Panc1 (cell line): Measurements from ENCODE around the gene INHBB. TPM values are rescaled to one million over a fixed set of nuclear protein-coding genes. Genes with fewer than 3 reads are reported as not detected.

Experiments
- ATAC-seq: fragments of 200-7000 bp; cut with Tn5 transposase; 2 replicates; pipeline ENCODE4 v1.9.1; 2020; ENCODE audit warnings: mild to moderate bottlenecking, moderate library complexity
- BruUV-seq: library from RNA; stranded (reverse); fragments of 400-500 nt; replicated peaks from 2 replicates; lab custom pipeline; 2021; lab: Mats Ljungman, UMichigan
- CTCF ChIA-PET: fragments of 300-600 bp; sonication (Branson Sonifier 250); formaldehyde crosslinking; loops from one replicate; lab custom pipeline; 2022; ENCODE audit warnings: antibody characterized with exemption; lab: Charles Lee
- POLR2A ChIA-PET: fragments of 300-600 bp; sonication (Branson Sonifier 250); formaldehyde crosslinking; loops from one replicate; lab custom pipeline; 2022; ENCODE audit warnings: antibody characterized with exemption; lab: Charles Lee
- DNase-seq: peaks from one replicate; pipeline ENCODE4 v3.0.0-alpha.2; 2010; ENCODE audit warnings: low read depth, low spot score
- H3K27ac ChIP-seq: 2 replicates; pipeline ENCODE4 v1.5.1; 2011; ENCODE audit warnings: mild to moderate bottlenecking, low read length, inconsistent platforms
- H3K27me3 ChIP-seq: fragments of 200-500 bp; sonication (Bioruptor generic); 2 replicates; pipeline ENCODE4 v1.6.0; 2014; ENCODE audit warnings: low read length, inconsistent platforms; ENCODE audit not compliant: control insufficient read depth, insufficient read depth
- H3K36me3 ChIP-seq: fragments of 200-500 bp; sonication (Bioruptor generic); 2 replicates; pipeline ENCODE4 v1.5.1; 2014; ENCODE audit warnings: inconsistent platforms, mild to moderate bottlenecking, low read length, moderate library complexity; ENCODE audit not compliant: control insufficient read depth, insufficient read depth
- H3K4me1 ChIP-seq: 2 replicates; pipeline ENCODE4 v1.5.1; 2011; ENCODE audit warnings: inconsistent platforms, mild to moderate bottlenecking, low read length, moderate library complexity; ENCODE audit not compliant: control insufficient read depth, insufficient read depth
- H3K4me3 ChIP-seq, 2 experiments: 2 replicates each; pipeline ENCODE4 v1.5.1; 2011 to 2012; ENCODE audit warnings: low read depth in 2 of 2, low read length in 2 of 2, mild to moderate bottlenecking in 2 of 2, inconsistent platforms in 1 of 2, moderate library complexity in 1 of 2
- H3K9me3 ChIP-seq: fragments of 200-500 bp; sonication (Bioruptor generic); 2 replicates; pipeline ENCODE4 v1.5.1; 2014; ENCODE audit warnings: low read depth, mild to moderate bottlenecking, inconsistent platforms, low read length, moderate library complexity; ENCODE audit not compliant: control insufficient read depth, insufficient read depth
- CTCF ChIP-seq: fragments of 450-650 bp; IDR thresholded peaks from 2 replicates; pipeline ENCODE4 v1.5.1; 2017; ENCODE audit warnings: mild to moderate bottlenecking
- POLR2AphosphoS5 ChIP-seq: IDR thresholded peaks from 2 replicates; pipeline ENCODE4 v1.6.1; 2012; ENCODE audit warnings: mild to moderate bottlenecking, low read depth, low read length, moderate library complexity
- SIN3A ChIP-seq: IDR thresholded peaks from 2 replicates; pipeline ENCODE4 v1.6.1; 2012; ENCODE audit warnings: low read depth, mild to moderate bottlenecking, low read length, moderate library complexity, borderline replicate concordance; ENCODE audit not compliant: insufficient read depth
- TCF7L2 ChIP-seq: IDR thresholded peaks from 2 replicates; pipeline ENCODE4 v1.6.1; 2011; ENCODE audit warnings: mild to moderate bottlenecking, low read depth, low read length, inconsistent platforms
- in situ Hi-C: cut with HindIII; loops from 2 replicates; pipeline ENCODE4 v1.10.0; 2016; ENCODE audit warnings: low sequenced_read_pairs, low pct_unique_long_range_greater_than_20kb
- intact Hi-C: fragments of 100-400 bp; cut with micrococcal nuclease; formaldehyde crosslinking; loops from one replicate; pipeline ENCODE4 v1.10.0; 2022; ENCODE audit not compliant: unreplicated experiment
- total RNA-seq: library from RNA; stranded (reverse); gene quantifications from one replicate; pipeline ENCODE4 v1.2.1, GENCODE V29; 2021; ENCODE audit not compliant: unreplicated experiment
- TF ChIP-seq, protein P1 (sequence below), 2 experiments: IDR thresholded peaks; 2 replicates each; pipeline ENCODE4 v1.6.1; 2011 to 2012; ENCODE audit warnings: low read depth in 2 of 2, control low read depth in 1 of 2, low read length in 1 of 2, mild to moderate bottlenecking in 1 of 2, moderate library complexity in 1 of 2; ENCODE audit not compliant: insufficient read depth in 1 of 2

The INHBB gene
- total RNA-seq, 1 experiment from 2014 or later: 38.2 TPM

- ATAC-seq: no peak
- Histone ChIP-seq H3K4me3 (no peak overlapping the region), H3K9me3 (no peaks in the 10 kb centered on the region), H3K27ac (no peak overlapping the region), H3K36me3 (no peaks in the 10 kb centered on the region), H3K4me1 (peaks cover 7% of the 10 kb centered on the region; the same call in 1 of the 2 replicates), H3K27me3 (no peaks in the 10 kb centered on the region)
- BruUV-seq: no TSS peak
- CTCF ChIA-PET: no interaction called here
- TF ChIP-seq, protein P1, sequence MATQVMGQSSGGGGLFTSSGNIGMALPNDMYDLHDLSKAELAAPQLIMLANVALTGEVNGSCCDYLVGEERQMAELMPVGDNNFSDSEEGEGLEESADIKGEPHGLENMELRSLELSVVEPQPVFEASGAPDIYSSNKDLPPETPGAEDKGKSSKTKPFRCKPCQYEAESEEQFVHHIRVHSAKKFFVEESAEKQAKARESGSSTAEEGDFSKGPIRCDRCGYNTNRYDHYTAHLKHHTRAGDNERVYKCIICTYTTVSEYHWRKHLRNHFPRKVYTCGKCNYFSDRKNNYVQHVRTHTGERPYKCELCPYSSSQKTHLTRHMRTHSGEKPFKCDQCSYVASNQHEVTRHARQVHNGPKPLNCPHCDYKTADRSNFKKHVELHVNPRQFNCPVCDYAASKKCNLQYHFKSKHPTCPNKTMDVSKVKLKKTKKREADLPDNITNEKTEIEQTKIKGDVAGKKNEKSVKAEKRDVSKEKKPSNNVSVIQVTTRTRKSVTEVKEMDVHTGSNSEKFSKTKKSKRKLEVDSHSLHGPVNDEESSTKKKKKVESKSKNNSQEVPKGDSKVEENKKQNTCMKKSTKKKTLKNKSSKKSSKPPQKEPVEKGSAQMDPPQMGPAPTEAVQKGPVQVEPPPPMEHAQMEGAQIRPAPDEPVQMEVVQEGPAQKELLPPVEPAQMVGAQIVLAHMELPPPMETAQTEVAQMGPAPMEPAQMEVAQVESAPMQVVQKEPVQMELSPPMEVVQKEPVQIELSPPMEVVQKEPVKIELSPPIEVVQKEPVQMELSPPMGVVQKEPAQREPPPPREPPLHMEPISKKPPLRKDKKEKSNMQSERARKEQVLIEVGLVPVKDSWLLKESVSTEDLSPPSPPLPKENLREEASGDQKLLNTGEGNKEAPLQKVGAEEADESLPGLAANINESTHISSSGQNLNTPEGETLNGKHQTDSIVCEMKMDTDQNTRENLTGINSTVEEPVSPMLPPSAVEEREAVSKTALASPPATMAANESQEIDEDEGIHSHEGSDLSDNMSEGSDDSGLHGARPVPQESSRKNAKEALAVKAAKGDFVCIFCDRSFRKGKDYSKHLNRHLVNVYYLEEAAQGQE (IDR thresholded peaks at IDR 0.05; ENCODE audit: insufficient read depth in 1 of 2, low read depth in 2 of 2, low read length in 1 of 2): no peak
- TF ChIP-seq TCF7L2 (no peak), CTCF (no peak), POLR2AphosphoS5 (no peak), SIN3A (no peak)
- intact Hi-C loops (no loop called here), in situ Hi-C loops (no loop called here)
- POLR2A ChIA-PET: no interaction called here
- DNase-seq: no peak
Measured at GRCh38 chr2:120388222-120389035, 42.5 kb downstream of the INHBB start.

- no peak overlapping the region for H3K27ac ChIP-seq
- intact Hi-C loops: no loop called here
- no peak for TF ChIP-seq POLR2AphosphoS5
- TF ChIP-seq, protein P1 (IDR thresholded peaks at IDR 0.05; ENCODE audit: insufficient read depth in 1 of 2, low read depth in 2 of 2, low read length in 1 of 2): no peak
- no peak for TF ChIP-seq SIN3A
- TF ChIP-seq CTCF: no peak
- H3K27me3 ChIP-seq: no peaks in the 10 kb centered on the region
- H3K36me3 ChIP-seq: no peaks in the 10 kb centered on the region
- in situ Hi-C loops: no loop called here
- H3K4me3 ChIP-seq: no peak overlapping the region
- POLR2A ChIA-PET: no interaction called here
- no TSS peak for BruUV-seq
- H3K9me3 ChIP-seq: no peaks in the 10 kb centered on the region
- no peak for DNase-seq
- H3K4me1 ChIP-seq: peaks cover 7% of the 10 kb centered on the region; the same call in 1 of the 2 replicates
- CTCF ChIA-PET: no interaction called here
- no peak for ATAC-seq
Measured at GRCh38 chr2:120389036-120389391, 43.1 kb downstream of the INHBB start.
